DMS53 treated with DMSO at 0.1 percent for 48 hours (cell line): ENCODE data around the gene GSX2.

Experiments
- DNase-seq: peaks from one replicate; lab custom pipeline; 2025; ENCODE audit not compliant: unreplicated experiment; lab: John Stamatoyannopoulos, UW

GSX2 gene

DNA sequence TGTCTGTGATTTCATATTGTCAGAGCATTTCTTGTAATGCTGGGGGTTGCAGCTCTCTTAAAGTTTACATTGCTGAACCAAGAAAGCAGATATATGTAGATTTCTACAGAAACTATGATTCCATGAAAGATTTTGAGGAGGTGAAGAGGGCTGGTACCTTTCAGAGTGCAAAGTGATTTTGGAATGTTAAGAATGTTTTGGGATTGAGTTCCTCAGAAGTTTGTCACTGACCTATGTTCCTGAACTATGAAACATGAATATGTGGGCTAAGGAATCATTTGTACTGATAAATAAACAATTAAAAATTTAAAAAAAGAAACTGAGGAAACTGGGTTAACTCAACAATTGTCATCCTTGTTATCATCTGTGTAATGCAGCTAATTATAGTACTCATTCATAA, 23.3 kb upstream of the GSX2 start:
- no peak for DNase-seq

DNA sequence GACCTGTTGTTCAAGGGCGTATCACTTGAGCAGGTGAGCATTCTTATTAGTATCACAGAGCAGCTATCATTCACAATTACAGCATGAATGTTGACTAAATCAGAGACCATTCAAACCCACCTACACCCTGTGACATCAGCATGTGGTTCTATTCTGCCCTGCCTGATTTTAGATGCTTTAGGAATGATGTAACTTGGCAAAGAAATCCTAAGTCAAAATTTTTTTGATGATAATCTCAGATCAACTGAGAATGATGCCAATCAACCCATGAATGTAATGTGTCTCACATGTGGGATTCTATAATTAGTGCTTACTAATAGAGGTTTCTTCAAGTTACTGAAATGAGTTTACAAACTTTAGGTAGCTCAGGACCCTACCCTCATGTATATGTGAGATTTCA, 22.2 kb upstream of the GSX2 start:
- no peak for DNase-seq

DNA sequence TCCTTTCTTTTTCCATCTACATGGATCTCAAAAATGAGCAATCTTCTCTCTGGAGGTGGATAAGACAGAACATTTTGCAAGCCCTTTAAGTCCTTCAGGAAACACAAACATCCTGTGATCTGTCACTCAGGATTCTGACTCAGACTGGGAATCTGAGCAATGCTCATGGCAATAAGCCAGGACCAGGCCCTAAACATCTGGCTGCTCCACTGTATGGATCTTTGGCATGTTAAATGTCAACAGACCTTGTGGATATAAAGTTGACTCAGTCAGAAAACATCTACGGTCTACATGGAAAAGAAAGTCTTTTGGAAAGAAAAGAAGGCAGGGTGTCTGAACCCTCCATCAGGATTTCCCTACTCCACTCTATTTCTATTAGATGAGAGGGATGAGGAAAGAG, 17.8 kb upstream of the GSX2 start:
- DNase-seq: peak; percentile 68

DNA sequence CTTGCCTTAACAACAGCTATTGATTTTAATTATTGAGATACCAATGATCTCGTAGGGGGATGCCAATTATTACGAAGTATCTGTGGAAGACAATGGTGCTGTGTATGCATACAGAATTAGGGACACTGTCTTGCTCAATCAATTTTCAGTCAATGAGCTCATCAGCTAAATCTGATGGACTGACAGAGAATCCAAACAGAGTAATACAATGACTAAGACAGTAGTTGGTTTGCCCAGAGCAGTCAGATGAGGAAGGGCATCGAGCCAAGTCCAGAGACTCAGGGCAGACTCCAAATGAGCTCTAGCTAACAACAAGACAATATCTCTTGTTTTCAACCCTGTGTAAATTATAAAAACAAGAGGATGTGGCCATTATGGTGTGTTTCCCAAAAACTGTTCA, 14.7 kb upstream of the GSX2 start:
- DNase-seq: no peak

DNA sequence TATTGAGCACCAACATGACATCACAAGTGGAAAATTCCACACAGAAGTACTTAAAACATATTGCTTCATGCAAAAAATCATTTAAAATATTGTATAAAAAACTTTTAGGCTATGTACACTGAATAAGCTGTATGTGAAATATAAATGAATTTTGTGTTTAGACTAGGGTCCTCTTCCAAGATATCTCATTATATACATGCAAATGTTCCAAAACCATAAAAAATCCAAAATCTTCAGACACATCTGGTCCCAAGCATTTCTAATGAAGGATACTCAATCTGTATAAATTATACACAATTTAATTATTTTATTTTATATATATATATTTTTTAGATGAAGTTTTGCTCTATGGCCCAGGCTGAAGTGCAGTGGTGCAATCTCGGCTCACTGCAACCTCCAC, 10.1 kb upstream of the GSX2 start:
- no peak for DNase-seq

DNA sequence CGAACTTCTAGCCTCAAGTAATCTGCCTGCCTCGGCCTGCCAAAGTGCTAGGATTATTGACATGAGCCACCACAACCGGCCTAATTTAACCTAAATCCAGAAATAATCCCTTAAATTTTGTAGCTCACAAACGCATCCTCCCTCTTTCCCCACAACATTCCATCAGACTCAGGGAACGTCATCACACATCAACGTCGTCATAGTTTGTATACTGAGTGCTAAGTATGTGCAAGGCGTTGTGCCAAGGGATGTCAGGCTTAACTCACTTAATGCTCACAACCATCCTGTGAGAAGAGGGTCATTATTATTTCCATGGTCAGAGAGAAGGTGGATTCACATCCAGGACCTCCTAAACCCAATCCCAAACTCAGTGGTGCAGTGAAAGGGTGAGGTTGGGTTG, 9.6 kb upstream of the GSX2 start:
- DNase-seq: no peak

DNA sequence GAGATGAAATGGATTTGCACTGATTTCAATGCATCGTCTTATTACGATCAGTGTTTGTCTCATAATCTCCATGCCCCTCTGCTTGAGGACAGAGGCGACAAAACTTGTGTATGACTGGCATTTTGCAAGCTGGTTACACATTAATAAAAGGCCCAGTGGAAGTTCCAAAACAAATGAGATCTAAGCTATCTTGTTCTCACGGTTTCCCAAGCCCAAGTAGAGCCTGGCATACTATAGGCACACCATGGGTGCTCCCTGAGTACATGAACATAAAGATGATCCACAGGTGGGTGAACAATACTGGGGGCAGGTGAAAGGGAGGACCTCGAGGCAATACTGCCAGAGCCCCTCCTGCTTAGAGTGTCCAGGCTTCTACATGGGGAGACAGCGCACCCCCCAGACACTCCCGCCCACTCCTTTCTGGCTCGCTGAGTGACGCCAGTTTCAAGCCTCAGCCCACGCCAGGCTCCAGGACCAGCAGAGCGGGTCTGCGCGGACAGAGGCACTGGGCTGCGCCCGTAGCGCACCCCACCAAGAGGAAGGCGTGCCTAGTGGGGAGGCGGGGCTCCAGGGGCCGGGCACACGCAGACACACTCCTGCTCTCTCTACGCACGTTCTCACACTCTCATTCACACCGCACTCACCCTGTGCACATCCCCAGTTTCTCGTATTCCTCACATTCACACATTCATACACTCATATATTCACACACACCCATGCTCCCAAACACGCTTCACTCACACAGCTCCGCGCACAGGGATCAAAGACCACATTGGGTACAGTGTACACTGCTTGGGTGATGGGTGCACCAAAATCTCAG, 8.9 kb upstream of the GSX2 start:
- DNase-seq: peak; percentile 32

DNA sequence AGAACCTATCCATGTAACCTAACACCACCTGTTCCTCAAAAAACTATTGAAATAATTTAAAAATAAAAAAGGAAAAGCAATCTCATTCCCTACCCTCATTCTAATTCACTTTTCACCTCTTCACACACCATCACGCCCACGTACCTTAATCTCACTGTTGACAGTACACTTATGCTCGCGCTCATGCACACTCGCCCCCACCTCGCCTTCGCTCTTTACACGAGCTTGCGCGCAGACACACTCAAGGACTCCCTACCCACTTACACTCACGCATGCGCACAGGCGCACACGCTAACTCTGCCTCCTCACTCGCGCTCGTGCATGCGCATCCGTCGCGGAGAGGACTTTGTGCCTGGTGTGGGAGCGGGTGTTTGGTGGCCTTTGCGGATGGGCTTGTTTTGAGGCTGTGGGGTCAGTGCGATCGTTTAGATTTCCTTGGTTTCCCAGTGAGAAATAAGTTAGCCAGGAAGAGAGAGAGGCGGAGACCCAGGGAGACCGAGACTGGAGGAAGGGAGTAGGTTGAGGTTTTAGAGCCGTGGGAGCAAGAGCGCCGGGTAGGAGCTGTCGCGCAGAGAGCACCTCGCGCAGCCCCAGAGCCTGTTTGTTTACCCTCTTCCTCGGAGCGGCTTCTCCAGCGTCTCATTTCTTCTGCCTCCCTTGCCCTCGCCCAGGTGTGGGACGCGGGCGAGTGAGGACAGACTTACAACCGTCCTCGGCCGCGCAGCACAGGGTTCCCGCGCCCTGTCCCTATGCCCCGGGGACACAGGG, 8.1 kb upstream of the GSX2 start:
- DNase-seq: peak; percentile 70

DNA sequence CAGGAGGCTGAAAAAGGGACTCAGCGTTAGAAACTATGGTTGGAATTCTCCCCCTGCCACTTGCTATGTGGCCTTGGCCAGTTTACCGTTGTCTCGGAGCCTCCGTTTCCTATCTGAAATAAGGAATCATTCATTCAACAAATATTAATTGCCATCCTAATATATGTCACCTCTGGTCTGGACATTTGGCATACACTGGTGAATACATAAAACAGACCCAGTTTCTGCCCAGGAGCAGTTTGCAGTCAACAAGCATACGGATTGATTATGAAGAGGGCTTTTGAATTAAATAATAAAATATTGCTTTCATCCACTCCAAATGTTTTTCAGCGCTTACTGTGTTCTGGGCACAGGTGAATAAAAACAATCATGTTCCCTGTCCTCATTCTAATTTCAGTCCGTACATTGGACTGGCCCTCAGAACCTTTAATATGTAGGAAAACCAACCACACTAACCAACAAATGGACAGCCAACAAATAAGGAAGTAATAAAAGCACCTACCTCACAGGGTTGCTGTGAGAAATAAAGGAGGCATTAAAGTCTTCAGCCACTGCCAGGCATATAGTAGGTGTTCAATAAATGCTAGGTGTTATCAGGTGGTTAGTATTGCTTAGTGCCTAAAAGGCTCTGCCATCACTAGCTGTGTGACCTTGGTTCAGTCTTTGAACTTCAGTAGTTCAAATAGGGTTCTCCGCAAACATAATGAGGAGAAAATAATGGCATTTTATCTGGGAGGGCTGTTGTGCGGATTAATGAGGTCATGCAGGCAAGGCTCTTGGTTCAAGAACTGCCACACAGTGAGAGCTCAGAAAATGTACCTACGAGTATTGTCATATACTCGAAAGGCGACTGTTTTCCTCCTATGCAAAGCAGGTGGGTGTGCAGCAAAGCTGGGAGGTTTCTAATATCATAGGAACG, 7.3 kb upstream of the GSX2 start:
- no peak for DNase-seq

DNA sequence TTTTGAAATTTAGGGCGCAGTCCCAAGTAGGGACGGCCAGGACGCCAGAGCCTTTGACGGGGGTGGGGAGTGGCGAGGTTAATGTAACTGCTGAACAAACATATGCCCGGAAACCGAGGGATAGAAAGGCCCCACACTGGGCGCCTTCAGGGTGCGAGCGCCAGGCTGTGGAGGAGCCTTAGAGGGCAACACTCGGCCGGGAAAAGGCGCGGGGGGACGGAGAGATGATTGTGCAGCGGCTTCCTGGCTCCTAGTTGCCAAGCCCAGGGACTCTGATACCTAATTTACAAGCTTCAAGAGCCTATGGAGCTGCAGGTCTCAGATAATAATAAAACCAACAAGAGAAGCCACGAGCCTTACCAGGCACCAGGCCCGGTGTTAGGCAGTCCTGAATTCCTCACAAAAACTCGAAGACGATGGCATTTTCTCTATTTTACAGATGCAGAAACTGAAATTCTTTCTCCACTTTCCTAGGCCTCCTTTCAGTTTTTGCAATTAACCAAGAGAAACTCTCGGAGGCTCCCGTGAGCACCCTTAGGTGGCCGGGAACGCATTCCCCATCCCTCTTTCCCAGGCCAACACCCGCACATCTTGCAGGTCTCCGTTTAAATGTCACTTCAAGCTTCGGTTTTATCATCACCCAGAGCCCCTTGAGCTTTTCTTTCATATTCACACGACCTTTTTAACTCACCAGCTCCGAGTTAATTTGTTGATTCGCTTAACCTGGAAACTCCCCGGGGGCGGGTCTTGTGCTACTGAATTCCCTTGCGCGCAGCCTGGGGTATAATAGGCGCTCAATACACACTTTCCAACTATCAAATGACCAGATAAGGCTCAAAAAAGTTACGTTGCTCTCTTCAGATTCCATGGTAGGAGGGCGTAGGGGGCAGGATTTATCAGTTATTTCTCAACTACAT, 6.4 kb upstream of the GSX2 start:
- DNase-seq: no peak

DNA sequence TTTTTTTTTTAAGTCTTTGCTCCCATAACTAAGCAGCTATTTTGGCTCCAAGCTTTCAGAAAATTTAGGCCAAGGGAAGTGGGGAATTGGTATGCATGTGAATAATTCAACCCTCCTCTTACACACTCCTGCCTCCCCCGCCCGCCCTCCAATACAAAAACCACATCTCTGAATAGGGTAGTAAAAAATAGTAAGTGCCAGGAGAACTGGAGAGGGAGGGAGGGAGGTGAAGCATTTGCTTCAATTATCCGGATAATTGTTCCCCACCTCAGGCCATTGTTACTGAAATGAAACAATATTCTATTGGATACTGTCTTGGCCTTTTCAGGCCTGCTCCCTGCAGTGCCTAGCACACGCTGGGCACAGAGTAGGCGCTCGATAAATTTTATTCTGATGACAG, 5.5 kb upstream of the GSX2 start:
- no peak for DNase-seq

DNA sequence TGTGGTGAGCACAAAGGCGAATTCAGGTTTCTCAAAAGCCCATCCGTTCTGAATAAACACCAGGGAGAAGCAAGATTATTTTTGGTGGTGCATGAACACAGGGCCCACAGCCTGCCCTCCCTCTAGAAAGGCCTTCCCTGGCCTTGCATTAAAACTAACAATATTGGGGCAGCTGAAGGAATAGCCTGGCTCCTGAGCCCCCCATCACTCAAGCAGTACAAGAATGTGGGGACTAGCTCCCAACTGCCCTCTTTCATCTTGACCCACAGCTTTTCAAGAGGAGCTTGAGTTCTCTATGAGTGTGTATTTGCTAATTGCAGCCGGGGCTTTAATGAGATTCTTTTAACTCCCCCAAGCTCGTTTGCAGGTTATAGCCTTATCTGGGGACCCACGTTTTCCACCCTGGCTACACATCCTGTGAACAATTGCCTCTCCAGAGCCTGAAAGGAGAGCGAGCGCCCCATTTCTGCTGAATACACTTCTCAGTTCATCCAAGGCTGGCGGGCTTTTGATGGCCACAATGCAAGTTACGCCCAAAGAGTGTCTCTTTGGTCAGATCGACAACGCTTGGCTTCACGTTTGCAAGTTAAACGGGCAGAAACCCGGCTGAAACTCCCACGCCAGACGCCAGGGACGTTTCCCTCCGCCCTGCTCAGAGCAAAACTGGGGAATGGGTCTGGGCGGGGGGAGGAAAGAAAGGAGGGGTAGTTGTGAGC, 4.7 kb upstream of the GSX2 start:
- DNase-seq: no peak

DNA sequence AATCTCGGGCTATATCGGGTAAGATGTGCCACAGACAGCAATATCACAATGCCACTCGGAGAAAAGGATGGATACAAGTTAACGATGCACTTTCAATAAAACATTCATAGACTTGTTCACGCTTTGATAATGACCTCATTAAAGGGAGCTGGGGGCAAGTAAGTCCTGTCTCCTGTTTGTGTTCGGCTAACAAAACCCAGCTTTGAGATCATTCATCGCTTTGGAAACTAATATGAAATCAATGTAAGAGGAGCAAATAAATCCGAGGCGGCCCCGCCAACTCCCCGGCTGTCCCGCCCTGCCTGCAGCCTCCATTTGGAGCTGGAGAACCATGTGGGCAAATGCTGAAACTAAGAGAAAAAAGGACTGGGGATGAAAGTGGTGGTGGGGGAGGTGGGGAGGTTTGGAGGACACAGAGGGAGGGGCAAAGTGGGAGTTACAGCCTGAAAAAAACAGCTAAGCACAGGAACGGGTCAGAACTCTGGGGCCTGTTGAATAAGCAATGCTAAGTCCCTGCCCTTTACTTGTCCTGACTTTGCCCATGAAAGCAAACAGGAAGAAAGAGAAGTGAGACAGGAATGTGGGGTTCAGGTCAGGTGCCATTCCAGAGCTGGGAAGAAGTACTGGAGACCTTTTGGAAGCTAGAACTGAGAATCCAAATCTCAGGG, 3.5 kb upstream of the GSX2 start:
- no peak for DNase-seq

DNA sequence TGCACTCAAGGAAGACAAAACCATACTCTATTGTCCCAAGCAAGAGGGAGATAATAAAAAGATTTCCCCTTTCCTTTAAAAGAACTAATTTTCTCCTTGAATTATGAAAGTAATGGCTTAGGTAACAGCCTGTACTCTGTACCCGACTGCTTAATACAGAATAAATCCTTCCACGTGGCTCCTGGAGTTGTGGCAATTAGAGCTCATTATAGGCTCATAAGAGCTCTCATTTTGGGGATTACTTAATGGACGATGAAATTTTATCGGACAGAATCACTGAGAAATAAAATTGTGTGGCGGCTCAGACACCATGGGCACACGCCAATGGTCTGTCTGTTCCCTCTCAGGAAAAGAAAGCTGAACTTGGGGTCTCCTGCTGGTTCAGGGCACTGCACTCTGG, 2.8 kb upstream of the GSX2 start:
- DNase-seq: no peak

DNA sequence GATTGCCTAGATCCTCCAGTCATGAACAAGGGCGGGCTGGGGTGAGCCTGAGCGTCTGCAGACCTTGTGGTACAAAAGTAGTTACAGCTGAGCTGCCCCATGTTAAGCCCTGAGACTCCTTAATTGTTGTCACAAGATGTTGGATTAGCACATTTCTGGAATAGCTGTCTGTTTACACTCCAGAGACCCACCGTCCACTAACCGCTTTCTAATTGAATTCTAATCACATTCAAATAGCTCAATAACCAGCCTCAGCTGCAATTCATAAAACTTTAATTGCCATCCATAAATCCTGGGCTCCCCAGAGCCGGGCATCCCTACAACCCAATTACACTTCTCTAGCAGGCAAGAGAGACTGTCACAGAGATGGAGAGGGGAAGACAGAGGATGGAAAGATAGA, 1.6 kb upstream of the GSX2 start:
- no peak for DNase-seq

DNA sequence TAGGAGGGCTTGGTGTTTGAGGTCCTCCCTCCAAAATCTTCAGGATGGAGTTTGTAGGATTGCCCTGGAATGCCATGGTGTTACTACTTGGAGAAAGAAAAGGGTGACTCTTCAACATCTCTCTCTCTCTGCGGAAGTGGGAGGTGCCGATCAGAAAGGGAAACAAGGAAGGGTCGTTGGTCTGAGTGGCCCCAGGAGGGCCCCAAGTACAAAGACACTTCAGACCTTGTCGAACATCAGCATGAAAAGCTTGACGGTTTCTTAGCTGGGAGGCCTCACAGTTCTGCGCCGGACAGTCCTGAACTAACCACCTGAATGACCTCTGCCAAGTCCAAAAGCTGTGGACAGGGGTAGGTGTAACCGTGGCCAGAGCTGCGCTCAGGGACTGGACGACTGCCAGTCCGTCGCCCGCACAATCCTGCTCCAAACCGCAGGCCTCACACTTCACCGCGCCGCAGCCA, 646 bp upstream of the GSX2 start:
- no peak for DNase-seq

DNA sequence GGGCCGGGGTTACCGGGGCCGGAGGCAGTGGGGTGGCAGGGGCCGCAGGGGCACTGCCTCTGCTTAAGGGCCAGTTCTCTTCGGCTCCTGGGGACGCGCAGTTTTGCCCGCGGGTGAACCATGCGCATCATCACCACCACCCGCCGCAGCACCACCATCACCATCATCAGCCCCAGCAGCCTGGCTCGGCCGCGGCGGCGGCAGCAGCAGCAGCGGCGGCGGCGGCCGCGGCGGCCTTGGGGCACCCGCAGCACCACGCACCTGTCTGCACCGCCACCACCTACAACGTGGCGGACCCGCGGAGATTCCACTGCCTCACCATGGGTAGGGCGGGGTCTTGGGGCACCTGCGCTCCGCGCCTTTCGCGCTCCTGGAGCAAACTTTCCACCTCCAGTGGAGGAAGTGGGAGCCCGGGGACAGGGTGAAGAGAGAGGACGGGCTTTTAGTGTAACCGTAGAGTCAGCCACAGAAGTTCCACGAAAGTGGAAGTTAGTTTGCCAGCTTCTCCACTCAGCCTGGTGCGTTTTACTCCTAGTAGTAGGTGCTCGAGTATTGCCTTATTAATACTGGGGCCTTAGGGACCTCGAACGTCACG, 729 bp downstream of the GSX2 start:
- DNase-seq: no peak

DNA sequence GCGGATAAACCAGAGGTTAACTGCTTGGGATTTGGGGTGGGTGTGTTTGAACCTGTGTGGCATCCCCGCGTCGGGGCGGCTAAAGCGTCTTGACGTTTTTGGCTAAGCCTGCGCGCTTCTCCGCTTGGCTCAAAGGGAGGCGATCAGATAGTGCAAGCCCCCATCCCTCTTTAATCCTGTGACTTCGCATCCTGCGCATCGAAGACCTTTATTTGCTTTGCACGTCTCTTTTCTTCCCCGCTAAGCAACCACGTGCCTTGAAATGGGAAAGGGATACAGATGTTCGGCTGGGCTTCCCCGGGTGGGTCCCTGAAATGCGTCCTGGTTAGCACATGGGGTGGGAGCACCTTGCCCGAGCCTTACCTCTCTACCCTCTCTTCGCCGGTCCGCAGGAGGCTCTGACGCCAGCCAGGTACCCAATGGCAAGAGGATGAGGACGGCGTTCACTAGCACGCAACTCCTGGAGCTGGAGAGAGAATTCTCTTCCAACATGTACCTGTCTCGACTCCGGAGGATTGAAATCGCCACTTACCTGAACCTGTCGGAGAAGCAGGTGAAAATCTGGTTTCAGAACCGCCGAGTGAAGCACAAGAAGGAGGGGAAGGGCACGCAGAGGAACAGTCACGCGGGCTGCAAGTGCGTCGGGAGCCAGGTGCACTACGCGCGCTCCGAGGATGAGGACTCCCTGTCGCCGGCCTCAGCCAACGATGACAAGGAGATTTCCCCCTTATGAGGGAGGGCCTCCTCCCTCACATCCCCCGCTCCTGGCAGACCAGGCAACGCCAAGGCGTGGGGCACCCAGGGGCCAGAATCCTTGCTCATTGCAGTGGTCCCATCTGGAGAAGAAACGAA, 1.5 kb downstream of the GSX2 start:
- DNase-seq: peak; percentile 8
